Mesothelial cell of epicardium (in vitro differentiated cells): ENCODE measurements around the gene PRF1. TPM values are rescaled to one million over a fixed set of nuclear protein-coding genes. Genes with fewer than 3 reads are reported as not detected.
A peak's percentile ranks its signal among the peaks of the same experiment; 100 is the strongest.

Experiments
- DNase-seq, 2 experiments: peaks; one replicate each; pipeline ENCODE4 v3.0.0; 2021; ENCODE audit warnings: low spot score in 2 of 2; ENCODE audit not compliant: unreplicated experiment in 2 of 2
- H3K27ac Mint-ChIP-seq: 2 replicates; pipeline ENCODE4 v1.8.0; 2021; ENCODE audit warnings: mixed read lengths
- H3K27me3 Mint-ChIP-seq: 2 replicates; pipeline ENCODE4 v1.8.0; 2021; ENCODE audit warnings: low read depth, mixed read lengths
- H3K36me3 Mint-ChIP-seq: 2 replicates; pipeline ENCODE4 v1.8.0; 2021; ENCODE audit warnings: mixed read lengths
- H3K4me1 Mint-ChIP-seq: 2 replicates; pipeline ENCODE4 v1.8.0; 2021; ENCODE audit warnings: mixed read lengths
- H3K4me3 Mint-ChIP-seq: 2 replicates; pipeline ENCODE4 v1.8.0; 2021; ENCODE audit warnings: mild to moderate bottlenecking, moderate library complexity, mixed read lengths
- H3K9me3 Mint-ChIP-seq: 2 replicates; pipeline ENCODE4 v1.8.0; 2021; ENCODE audit warnings: mixed read lengths
- total RNA-seq: library from RNA; stranded (reverse); gene quantifications from 3 replicates; pipeline ENCODE4 v1.2.1, GENCODE V29; 2021
- TF ChIP-seq, protein P1 (sequence below): fragments of 200-600 bp; sonication (generic); IDR thresholded peaks from one replicate; pipeline ENCODE4 v1.5.0; 2021; ENCODE audit warnings: antibody characterized with exemption; ENCODE audit not compliant: unreplicated experiment

The PRF1 gene
- total RNA-seq, 1 donor from 2014 or later, result 0.13 TPM

- Mint-ChIP-seq H3K4me1 (peaks cover 40% of the 10 kb centered on the region), H3K27me3 (no peaks in the 10 kb centered on the region), H3K4me3 (no peak overlapping the region), H3K36me3 (no peaks in the 10 kb centered on the region), H3K27ac (no peak overlapping the region), H3K9me3 (no peaks in the 10 kb centered on the region)
- TF ChIP-seq, protein P1, sequence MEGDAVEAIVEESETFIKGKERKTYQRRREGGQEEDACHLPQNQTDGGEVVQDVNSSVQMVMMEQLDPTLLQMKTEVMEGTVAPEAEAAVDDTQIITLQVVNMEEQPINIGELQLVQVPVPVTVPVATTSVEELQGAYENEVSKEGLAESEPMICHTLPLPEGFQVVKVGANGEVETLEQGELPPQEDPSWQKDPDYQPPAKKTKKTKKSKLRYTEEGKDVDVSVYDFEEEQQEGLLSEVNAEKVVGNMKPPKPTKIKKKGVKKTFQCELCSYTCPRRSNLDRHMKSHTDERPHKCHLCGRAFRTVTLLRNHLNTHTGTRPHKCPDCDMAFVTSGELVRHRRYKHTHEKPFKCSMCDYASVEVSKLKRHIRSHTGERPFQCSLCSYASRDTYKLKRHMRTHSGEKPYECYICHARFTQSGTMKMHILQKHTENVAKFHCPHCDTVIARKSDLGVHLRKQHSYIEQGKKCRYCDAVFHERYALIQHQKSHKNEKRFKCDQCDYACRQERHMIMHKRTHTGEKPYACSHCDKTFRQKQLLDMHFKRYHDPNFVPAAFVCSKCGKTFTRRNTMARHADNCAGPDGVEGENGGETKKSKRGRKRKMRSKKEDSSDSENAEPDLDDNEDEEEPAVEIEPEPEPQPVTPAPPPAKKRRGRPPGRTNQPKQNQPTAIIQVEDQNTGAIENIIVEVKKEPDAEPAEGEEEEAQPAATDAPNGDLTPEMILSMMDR, result no peak
- no peak for DNase-seq
Measured at GRCh38 chr10:70561070-70561469, 41.5 kb downstream of the PRF1 start.

DNA sequence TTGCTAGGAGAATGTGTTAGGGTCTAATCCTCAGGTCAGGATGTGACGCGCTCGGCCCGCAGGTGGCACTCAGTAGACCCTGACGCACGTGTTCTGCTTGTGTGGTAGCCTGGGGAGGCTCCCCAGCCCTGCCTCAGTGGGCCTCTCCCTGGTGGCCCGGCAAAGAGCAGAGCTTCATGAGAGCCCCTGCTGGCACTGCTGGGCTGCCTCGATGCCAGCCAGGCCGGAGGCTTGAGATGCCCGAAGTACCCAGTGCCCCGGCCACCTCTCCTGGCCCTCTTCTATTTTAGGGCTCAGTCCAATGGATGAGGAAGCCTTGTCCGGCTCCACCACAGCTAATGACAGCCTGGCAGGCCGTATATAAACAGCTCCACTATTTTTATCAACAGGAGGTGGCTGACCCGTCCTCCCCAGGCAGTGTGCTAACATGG is 42.0 kb downstream of the PRF1 start:
- H3K4me1 Mint-ChIP-seq, result peaks cover 40% of the 10 kb centered on the region
- no peaks in the 10 kb centered on the region for H3K36me3 Mint-ChIP-seq
- no peaks in the 10 kb centered on the region for H3K9me3 Mint-ChIP-seq
- H3K27me3 Mint-ChIP-seq, result no peaks in the 10 kb centered on the region
- no peak overlapping the region for H3K4me3 Mint-ChIP-seq
- no peak for DNase-seq
- H3K27ac Mint-ChIP-seq, result no peak overlapping the region
- TF ChIP-seq, protein P1, result no peak

DNA sequence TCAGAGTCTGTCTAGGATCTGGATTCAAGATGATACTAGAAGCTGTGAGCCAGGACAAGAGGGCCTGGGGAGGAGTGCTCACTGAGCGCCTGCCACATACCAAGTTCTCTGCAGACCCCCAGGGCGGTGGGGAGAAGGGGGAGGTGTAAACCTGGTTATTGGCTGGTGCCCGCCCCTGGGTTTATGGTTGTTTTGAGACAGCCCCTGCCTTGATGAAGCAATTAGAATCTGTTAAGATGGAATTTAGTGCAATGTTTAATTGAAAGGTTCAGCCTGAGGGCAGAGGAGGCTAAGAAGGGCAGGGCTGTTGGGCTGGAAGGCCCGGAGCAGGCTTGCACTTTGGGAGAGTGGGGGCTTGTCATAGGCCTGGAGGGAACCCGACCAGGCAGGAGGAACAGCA is 42.7 kb downstream of the PRF1 start:
- DNase-seq, result no peak

GRCh38 chr10:70558871-70559810 is 43.4 kb downstream of the PRF1 start:
- Mint-ChIP-seq H3K9me3 (no peaks in the 10 kb centered on the region), H3K4me1 (peaks cover 40% of the 10 kb centered on the region), H3K27me3 (no peaks in the 10 kb centered on the region), H3K36me3 (no peaks in the 10 kb centered on the region), H3K4me3 (peak overlapping the region; percentile 24), H3K27ac (peak overlapping the region; percentile 86)
- TF ChIP-seq, protein P1, result peak; percentile 52
- DNase-seq, result peak in 1 of 2 experiments; percentile 75

More for the DNA sequence above, 42.7 kb downstream of the PRF1 start:
- H3K36me3 Mint-ChIP-seq, result no peaks in the 10 kb centered on the region
- no peak overlapping the region for H3K4me3 Mint-ChIP-seq
- H3K9me3 Mint-ChIP-seq, result no peaks in the 10 kb centered on the region
- H3K27ac Mint-ChIP-seq, result peak overlapping the region; percentile 86
- TF ChIP-seq, protein P1, result no peak
- no peaks in the 10 kb centered on the region for H3K27me3 Mint-ChIP-seq
- peaks cover 40% of the 10 kb centered on the region for H3K4me1 Mint-ChIP-seq

GRCh38 chr10:70558295-70558694 is 44.2 kb downstream of the PRF1 start:
- H3K4me1 Mint-ChIP-seq, result peaks cover 37% of the 10 kb centered on the region
- no peaks in the 10 kb centered on the region for H3K27me3 Mint-ChIP-seq
- no peak overlapping the region for H3K27ac Mint-ChIP-seq
- TF ChIP-seq, protein P1, result no peak
- H3K9me3 Mint-ChIP-seq, result no peaks in the 10 kb centered on the region
- no peak for DNase-seq
- no peaks in the 10 kb centered on the region for H3K36me3 Mint-ChIP-seq
- no peak overlapping the region for H3K4me3 Mint-ChIP-seq
